Right lobe of liver (tissue), 6 donors: Measurements from ENCODE around the gene EBNA1BP2. TPM values are rescaled to one million over a fixed set of nuclear protein-coding genes. Genes with fewer than 3 reads are reported as not detected.
A peak's percentile ranks its signal among the peaks of the same experiment; 100 is the strongest.

Source experiments
- ATAC-seq, 4 donors: fragments of 200-7000 bp; cut with Tn5 transposase; one replicate each; pipeline ENCODE4 v1.9.1; 2020; ENCODE audit warnings: mild to moderate bottlenecking in 4 of 4, moderate library complexity in 4 of 4
- DNase-seq, 3 donors: peaks; one replicate each; pipeline ENCODE4 v3.0.0-alpha.2; 2020
- H3K27ac ChIP-seq, 3 donors: fragments of 200-600 bp; one replicate each; pipeline ENCODE4 v1.8.0; 2022
- H3K27me3 ChIP-seq, 2 donors: fragments of 200-600 bp; one replicate each; pipeline ENCODE4 v1.8.0; 2022
- H3K36me3 ChIP-seq, 4 donors: fragments of 200-600 bp; sonication (generic) in 1 of 4; one replicate each; pipeline versions ENCODE4 v1.5.1 to v1.8.0; 2017 to 2022; ENCODE audit warnings: control low read depth in 1 of 4
- H3K4me1 ChIP-seq, 4 donors: fragments of 200-600 bp; sonication (generic) in 1 of 4; one replicate each; pipeline versions ENCODE4 v1.5.1 to v1.8.0; 2017 to 2022; ENCODE audit warnings: control low read depth in 1 of 4
- H3K4me3 ChIP-seq, 3 donors: fragments of 200-600 bp; one replicate each; pipeline ENCODE4 v1.8.0; 2022
- H3K9me3 ChIP-seq, 4 donors: fragments of 200-600 bp; sonication (generic) in 1 of 4; one replicate each; pipeline versions ENCODE4 v1.5.1 to v1.8.0; 2017 to 2022; ENCODE audit warnings: control low read depth in 1 of 4
- CTCF ChIP-seq, 4 donors: fragments of 200-600 bp in 3 of 4; fragments of 450-650 bp in 1 of 4; IDR thresholded peaks; one replicate each; pipeline versions ENCODE4 v1.5.1 to v1.8.0; 2016 to 2022; ENCODE audit warnings: antibody characterized with exemption in 4 of 4, mild to moderate bottlenecking in 2 of 4
- POLR2A ChIP-seq: fragments of 450-650 bp; IDR thresholded peaks from one replicate; pipeline ENCODE4 v1.6.1; 2017; ENCODE audit warnings: antibody characterized with exemption, mild to moderate bottlenecking
- WGBS: methylation state at CpG from one replicate; pipeline ENCODE4 v1.1.6; 2018; ENCODE audit warnings: low coverage, low lambda C conversion rate; ENCODE audit not compliant: insufficient coverage; ENCODE audit errors: missing lambda C conversion rate; 5-methylcytosine and 5-hydroxymethylcytosine counted together
- intact Hi-C, 2 donors: fragments of 100-400 bp; cut with DNase I; formaldehyde crosslinking; loops; one replicate each; pipeline versions ENCODE4 v1.11.2 to v1.14.1; 2022
- total RNA-seq, 6 experiments: library from RNA; depleted of rRNA in 2 of 6; stranded (reverse); fragments of >200 nt in 2 of 6; fragmentation: NEBNext Ultra II Directional in 3 of 6; extraction: Animal tissue kit (Norgen Biotek cat#: 25700) in 3 of 6; gene quantifications; one replicate each; pipeline versions ENCODE4 v1.1.0 to v1.2.4, GENCODE V29; 2016 to 2023
- donor health status: DM: no; HTN: yes; CAD: no.
- donor health status: DM: no; HTN: no; CAD: no.
- donor health status: DM: no; HTN: no; CAD: no.
- donor health status: DM: no; HTN: yes; CAD: no.
- donor health status: DM: no; HTN: yes; CAD: no.

The EBNA1BP2 gene
- total RNA-seq, 6 experiments from 2014 or later, result 45.7 to 108 (median 61.4) TPM

- H3K4me1 ChIP-seq, result no peaks in the 10 kb centered on the region
- ATAC-seq (no peak), DNase-seq (no peak)
- H3K27me3 ChIP-seq, result no peaks in the 10 kb centered on the region
- no peaks in the 10 kb centered on the region for H3K36me3 ChIP-seq
- no peaks in the 10 kb centered on the region for H3K9me3 ChIP-seq
- no peak overlapping the region for H3K4me3 ChIP-seq
- 90% methylated on average over 6 of the region's 6 CpGs for WGBS
- TF ChIP-seq CTCF (IDR thresholded peaks at IDR 0.05) (no peak), POLR2A (no peak)
- H3K27ac ChIP-seq, result no peak overlapping the region
- intact Hi-C loops, result no loop called here
Observed at GRCh38 chr1:43153443-43153842, 18.6 kb downstream of the EBNA1BP2 start.

- Histone ChIP-seq H3K27ac (no peak overlapping the region), H3K27me3 (no peaks in the 10 kb centered on the region), H3K4me3 (no peak overlapping the region), H3K36me3 (no peaks in the 10 kb centered on the region), H3K4me1 (peaks cover 0 to 3% (median 0%) of the 10 kb centered on the region in 4 donors), H3K9me3 (no peaks in the 10 kb centered on the region)
- 41% methylated on average over 4 of the region's 4 CpGs for WGBS
- TF ChIP-seq POLR2A (no peak), CTCF (IDR thresholded peaks at IDR 0.05) (no peak)
- intact Hi-C loops, result no loop called here
- ATAC-seq (no peak), DNase-seq (no peak)
Observed at GRCh38 chr1:43152866-43153265, 19.2 kb downstream of the EBNA1BP2 start.

GRCh38 chr1:43149889-43150288 lies 22.2 kb downstream of the EBNA1BP2 start:
- Histone ChIP-seq H3K27me3 (no peaks in the 10 kb centered on the region), H3K27ac (no peak overlapping the region), H3K9me3 (no peaks in the 10 kb centered on the region), H3K4me3 (no peak overlapping the region), H3K36me3 (no peaks in the 10 kb centered on the region), H3K4me1 (peaks cover 0 to 8% (median 0%) of the 10 kb centered on the region in 4 donors)
- TF ChIP-seq CTCF (IDR thresholded peaks at IDR 0.05), result no peak
- TF ChIP-seq POLR2A, result no peak
- intact Hi-C loops, result no loop called here
- DNase-seq (no peak), ATAC-seq (no peak)
- 58% methylated on average over 5 of the region's 5 CpGs for WGBS

GRCh38 chr1:43147625-43148327 lies 24.3 kb downstream of the EBNA1BP2 start:
- H3K27me3 ChIP-seq, result no peaks in the 10 kb centered on the region
- no peak overlapping the region for H3K27ac ChIP-seq
- ATAC-seq, result peak; percentile 68 to 76 (median 73)
- intact Hi-C loops, result no loop called here
- H3K9me3 ChIP-seq, result no peaks in the 10 kb centered on the region
- peak; percentile 54 to 72 (median 59) for DNase-seq
- TF ChIP-seq POLR2A (no peak), CTCF (IDR thresholded peaks at IDR 0.05) (no peak)
- 9% methylated on average over 35 of the region's 47 CpGs for WGBS
- no peaks in the 10 kb centered on the region for H3K36me3 ChIP-seq
- H3K4me3 ChIP-seq, result peak overlapping the region in 2 of 3 donors; percentile 20 to 27
- peaks cover 0 to 8% (median 0%) of the 10 kb centered on the region in 4 donors for H3K4me1 ChIP-seq
